ENCODE results near the gene GLDN.

DNA sequence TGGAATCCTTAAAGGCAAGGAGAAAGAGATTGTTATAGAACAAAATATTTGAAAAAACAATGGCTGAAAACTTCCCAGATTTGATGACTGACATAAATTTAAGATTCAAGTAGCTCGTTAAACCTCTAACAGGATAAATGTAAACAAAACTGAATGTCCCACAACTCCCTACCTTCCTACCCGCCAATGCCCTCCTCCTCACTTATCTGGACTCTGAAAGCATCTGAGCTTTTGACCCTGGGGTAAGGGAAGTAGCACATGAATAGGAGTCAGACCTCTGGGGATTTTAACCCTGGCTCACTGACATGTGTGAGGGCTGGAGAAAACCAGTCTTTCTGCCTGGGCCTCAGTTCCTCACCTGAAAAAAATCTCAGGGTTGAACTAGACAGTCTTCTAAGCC lies 29.9 kb upstream of the GLDN start:
- TF ChIP-seq, protein P1, sequence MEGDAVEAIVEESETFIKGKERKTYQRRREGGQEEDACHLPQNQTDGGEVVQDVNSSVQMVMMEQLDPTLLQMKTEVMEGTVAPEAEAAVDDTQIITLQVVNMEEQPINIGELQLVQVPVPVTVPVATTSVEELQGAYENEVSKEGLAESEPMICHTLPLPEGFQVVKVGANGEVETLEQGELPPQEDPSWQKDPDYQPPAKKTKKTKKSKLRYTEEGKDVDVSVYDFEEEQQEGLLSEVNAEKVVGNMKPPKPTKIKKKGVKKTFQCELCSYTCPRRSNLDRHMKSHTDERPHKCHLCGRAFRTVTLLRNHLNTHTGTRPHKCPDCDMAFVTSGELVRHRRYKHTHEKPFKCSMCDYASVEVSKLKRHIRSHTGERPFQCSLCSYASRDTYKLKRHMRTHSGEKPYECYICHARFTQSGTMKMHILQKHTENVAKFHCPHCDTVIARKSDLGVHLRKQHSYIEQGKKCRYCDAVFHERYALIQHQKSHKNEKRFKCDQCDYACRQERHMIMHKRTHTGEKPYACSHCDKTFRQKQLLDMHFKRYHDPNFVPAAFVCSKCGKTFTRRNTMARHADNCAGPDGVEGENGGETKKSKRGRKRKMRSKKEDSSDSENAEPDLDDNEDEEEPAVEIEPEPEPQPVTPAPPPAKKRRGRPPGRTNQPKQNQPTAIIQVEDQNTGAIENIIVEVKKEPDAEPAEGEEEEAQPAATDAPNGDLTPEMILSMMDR (IDR thresholded peaks at IDR 0.05), result no peak
- TF ChIP-seq EP300 (IDR thresholded peaks at IDR 0.05; ENCODE audit: low read depth) (no peak), POLR2A (IDR thresholded peaks at IDR 0.05) (no peak)

All from transverse colon (tissue), 3 donors.